GM21367 (cell line): ENCODE data around the gene ZBTB7C.

Source experiments
- ATAC-seq: cut with Tn5 transposase; IDR thresholded peaks from one replicate; pipeline ENCODE4 v1.9.1; 2021; ENCODE audit not compliant: unreplicated experiment

ZBTB7C gene

DNA sequence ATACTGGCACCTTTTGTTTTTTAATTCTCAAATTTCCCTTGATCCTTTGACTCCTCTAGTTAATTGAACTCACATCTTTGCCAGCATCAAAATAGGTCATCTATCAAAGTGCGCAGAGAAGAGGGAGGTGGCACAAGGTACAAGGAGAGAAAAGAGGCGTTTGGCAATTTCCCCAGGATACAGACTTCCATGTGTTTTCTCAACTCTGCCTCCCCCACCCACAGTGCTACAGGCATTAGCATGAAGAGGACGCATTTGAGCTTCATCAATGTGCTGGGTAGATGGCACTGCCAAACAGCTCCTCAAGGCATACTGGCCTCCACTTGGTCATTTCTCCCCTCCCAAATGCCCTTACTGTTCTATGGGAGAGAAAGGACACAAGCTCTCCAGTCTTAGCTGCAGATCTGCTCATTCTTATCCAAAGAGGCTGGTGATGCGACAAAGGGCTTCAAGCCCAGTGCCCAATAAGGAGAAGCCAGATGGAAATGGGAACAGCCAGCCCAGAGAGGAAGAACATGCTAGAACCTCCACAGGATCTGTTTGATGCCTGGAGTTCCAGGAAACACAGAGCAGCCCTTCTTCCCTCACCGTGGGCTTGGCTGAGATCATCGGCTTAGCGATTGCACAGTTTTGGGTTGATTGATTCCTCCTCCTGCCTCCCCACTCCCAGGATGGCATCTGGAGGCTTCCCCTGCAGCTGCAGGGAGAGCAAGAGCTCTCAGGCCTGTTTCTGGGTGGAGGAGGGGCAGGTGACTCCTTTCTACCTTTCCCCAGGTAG lies 334.1 kb downstream of the ZBTB7C start:
- no peak for ATAC-seq

- ATAC-seq = no peak
Measured at GRCh38 chr18:48073211-48073930, 335.8 kb downstream of the ZBTB7C start.

GRCh38 chr18:48072428-48073204 lies 336.6 kb downstream of the ZBTB7C start:
- ATAC-seq = no peak

DNA sequence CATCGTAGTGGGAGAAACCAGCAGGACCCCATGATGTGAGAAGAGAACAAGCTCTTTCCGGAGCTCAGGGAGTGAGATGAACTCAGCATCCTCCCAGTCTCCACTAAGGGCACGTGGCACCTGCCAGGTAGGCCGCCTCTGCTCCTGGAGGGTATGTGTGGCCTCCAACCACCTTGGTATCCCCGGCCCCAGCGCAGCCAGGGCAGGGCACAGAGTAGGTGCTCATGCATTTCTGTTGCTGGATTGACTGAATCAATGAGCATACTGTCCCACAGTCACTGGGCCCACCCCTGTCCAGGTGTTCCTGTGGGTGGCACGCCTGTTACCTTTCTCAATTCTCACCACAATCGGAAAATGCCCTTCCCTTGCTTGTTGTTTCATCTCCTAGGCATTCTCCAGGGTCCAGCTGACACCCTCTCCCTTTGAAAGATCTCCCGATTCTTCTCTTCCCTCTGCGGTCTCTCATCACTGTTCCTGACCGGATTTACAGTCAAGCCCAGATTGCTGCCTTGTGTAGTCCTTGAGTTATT lies 340.2 kb downstream of the ZBTB7C start:
- ATAC-seq = no peak

- no peak for ATAC-seq
Measured at GRCh38 chr18:48066225-48066652, 342.9 kb downstream of the ZBTB7C start.

DNA sequence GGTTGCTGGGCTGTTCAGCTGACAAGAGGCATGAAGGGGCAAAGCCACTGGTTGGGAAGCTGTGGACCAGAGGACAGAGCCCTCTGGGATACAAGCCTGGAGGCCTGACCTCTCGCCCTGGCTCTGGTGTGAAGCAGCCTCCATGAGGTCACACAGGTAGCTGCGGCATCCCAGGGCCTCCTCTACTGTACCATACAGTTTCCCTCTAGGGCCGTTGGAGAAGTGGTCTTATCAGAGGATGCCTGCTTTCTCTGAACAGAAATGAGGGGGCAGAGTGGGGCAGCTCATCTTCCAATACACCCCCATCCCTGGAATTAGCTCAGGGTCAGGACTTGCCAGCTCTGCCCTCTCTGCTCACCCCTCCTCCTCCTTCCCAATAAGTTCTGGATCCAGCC lies 343.6 kb downstream of the ZBTB7C start:
- no peak for ATAC-seq

DNA sequence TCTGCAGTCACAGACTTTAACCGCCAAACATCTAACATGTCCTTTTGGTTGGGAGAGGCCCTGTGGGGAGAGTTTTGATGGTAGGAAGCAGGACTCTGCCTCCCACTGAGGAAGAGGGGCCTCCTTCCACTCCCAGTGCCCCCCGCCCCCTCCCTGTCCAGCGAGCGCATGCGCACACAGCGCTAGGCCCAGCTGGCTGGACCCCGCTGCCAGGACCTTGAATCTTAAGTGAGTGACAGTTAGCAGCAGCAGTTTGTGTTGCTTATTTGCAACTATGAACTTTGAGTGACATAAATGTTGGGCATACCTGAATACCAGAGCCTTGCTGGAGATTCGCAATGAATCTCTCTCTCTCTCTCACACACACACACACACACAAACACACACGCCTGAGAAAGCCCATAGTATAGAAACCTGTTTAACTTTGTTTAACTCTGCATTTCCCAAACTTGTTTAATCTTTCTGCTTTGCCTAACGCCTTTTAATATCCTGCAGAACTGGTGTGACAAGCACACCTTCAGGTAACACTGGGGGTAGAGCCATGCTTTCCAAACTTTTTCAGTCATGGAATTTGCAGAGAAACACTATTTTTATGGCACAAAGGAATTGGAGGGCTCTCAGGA lies 344.1 kb downstream of the ZBTB7C start:
- ATAC-seq = no peak

- ATAC-seq = no peak
Measured at GRCh38 chr18:48061781-48062570, 347.2 kb downstream of the ZBTB7C start.

- no peak for ATAC-seq
Measured at GRCh38 chr18:48060970-48061369, 348.2 kb downstream of the ZBTB7C start.

DNA sequence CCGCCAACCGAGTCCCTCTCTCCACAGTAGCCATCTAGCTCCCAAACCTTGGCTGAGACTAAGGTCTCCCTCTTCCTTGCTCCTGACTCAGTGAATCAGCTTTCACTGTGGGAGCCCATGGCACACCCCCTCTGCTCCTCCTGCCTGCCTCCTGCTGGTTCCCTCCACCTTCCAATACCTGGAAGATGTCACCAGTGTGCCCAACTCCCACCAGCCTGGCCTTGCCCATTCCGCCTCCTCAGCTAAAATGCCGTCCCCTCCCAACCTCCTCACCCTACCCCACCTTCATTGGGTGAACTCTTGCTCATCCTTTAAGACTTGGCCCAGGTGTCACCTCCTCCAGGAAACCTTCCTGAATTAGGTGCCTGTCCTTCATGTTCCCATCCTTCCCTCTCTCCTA lies 348.8 kb downstream of the ZBTB7C start:
- ATAC-seq = no peak

DNA sequence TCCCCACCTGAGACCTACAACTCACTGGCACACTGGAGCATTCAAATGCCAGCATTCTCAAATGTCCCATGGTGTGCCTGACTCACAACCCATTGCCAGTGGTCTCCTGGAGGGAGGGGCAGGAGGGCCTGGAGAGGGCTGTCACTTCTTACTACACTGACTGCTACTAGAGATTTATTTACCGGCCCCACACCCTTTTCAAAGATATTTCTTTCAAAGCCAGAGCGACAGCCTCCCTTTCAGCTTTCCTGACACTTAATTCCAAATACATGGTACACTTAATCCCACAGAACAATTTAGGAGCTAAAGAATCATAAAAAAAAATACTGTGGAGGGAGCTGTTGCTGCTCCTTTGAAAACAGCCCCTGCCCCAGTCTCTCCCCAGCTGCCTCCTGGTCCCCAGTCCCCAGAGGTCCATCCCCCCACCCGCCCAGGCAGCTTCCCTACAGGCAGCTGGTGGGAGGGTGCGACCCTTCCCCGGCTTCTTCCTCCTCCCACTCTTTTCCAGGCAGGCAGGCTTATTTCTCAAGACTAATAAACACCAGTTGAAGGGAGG lies 349.6 kb downstream of the ZBTB7C start:
- ATAC-seq = no peak

DNA sequence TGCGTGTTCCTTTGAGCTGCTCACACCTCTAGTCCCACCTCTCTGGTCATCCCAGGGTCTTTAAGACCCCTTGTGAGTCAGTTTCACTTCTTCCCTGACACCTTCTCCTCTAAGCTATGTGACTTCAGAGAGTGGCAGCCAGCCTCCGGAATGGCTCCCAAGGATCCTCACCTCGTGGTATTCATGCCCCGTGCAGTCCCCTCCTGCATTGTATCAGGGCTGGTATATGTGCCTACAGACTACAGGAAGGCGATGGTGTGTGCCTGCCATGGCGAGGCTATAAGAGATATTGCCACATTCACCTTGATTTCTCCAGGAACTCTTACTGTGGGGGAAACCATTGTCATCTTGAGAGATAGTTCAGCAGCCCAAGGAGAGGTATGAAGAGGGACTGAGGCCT lies 350.7 kb downstream of the ZBTB7C start:
- no peak for ATAC-seq

GRCh38 chr18:48057018-48057417 lies 352.2 kb downstream of the ZBTB7C start:
- ATAC-seq = no peak

DNA sequence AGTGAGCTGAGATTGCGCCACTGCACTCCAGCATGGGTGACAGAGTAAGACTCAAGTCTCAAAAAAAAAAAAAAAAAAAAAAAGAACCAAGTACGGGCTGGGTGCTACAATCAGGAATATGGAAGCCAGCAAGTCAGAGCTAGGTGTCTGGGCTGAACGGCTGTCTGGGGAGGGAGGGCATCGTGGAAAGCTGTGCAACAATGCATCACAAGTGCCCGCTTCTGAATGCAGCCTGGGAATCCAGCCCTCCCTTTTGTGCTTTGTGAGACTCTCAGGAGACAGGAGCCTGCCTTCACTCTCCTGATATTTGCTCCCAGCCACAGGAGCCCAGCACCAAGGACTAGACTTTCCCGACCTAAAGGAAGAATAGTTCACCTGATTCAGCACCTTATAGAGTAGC lies 353.8 kb downstream of the ZBTB7C start:
- no peak for ATAC-seq

DNA sequence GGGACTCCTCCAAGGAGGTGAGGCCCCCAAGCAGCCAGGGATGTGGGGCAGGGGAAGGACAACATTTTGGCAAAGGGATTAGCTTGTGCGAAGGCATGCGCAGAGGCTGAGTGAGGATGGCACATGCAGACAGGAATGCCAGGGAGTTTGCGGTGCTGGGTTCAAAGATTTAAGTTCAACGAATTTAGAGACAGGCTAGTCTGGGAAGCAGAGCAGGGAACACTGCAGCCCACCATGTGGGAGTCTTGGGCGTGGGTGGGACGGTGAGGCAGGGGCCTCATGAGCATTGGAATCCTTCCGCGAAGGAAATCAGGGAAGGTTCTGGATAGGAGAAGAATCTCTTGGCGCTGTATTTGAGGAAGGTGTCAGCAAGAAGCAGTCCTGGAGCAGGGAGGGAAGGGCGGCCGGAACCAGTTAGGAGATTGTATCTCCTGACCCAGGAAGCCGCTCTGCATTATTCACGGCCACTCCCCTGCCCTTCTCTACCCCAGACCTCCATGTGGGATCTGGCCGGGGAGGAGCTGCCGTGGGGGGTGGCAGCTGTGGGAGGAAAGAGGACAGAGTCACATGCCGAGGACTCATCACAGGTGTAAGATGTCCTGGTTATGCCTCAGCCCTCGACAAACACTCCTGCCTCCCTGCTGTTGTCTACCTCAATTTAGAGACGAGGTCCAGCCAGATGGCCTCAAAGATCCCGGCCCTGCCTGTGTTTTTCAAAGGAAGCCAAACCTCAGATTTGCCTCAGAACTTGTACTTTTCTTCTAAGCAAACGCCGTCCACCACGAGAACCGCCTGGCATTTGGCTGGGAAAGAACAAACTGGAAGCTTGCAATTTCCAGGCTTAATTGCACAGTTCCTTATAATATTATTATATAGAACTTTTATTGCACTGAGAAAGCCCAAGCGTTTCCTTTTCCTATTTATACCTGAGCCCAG lies 355.0 kb downstream of the ZBTB7C start:
- ATAC-seq = no peak

DNA sequence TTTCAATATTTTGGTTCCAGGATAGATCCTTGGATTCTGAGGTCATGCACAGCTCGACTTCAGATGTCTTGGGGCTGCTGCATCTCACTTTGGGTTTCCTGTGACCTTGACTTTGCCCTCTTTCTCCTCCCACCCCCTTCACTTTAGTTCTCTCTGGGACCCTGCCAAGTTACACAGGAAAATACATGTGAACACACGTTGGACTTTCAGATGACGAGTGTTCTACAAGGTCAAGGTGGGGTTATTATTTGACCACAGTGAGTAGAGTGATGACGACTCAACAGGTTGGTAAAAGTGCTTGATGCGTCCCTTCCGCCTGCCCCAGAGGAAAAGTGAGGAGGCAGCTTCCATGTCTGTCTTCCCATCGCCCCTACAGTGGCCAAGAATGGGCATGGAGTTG lies 356.3 kb downstream of the ZBTB7C start:
- no peak for ATAC-seq

- no peak for ATAC-seq
Measured at GRCh38 chr18:48051945-48052840, 357.0 kb downstream of the ZBTB7C start.

- no peak for ATAC-seq
Measured at GRCh38 chr18:48050176-48050575, 359.0 kb downstream of the ZBTB7C start.
